BLaER1 (cell line): ENCODE data around the gene EIF1.
"Not testable (repeated sequence)": the region's sequence is repeated elsewhere in the genome, so short reads cannot be mapped to it uniquely, and the experiment has no call there.

Experiments used
- H3K27ac ChIP-seq: shearing (Covaris generic); formaldehyde crosslinking; 2 replicates; pipeline ENCODE4 v1.8.1; 2022
- H3K27me3 ChIP-seq: shearing (Covaris generic); formaldehyde crosslinking; 2 replicates; pipeline ENCODE4 v1.8.1; 2022
- H3K36me3 ChIP-seq: shearing (Covaris generic); formaldehyde crosslinking; 2 replicates; pipeline ENCODE4 v1.8.1; 2022
- H3K4me1 ChIP-seq: shearing (Covaris generic); formaldehyde crosslinking; 2 replicates; pipeline ENCODE4 v1.8.1; 2022
- H3K4me2 ChIP-seq: shearing (Covaris generic); formaldehyde crosslinking; 2 replicates; pipeline ENCODE4 v1.8.1; 2022
- H3K4me3 ChIP-seq: shearing (Covaris generic); formaldehyde crosslinking; 2 replicates; pipeline ENCODE4 v1.8.1; 2022
- H3K9ac ChIP-seq: shearing (Covaris generic); formaldehyde crosslinking; 2 replicates; pipeline ENCODE4 v1.8.1; 2022
- H3K9me3 ChIP-seq: shearing (Covaris generic); formaldehyde crosslinking; 2 replicates; pipeline ENCODE4 v1.8.1; 2022
- H4K20me1 ChIP-seq: shearing (Covaris generic); formaldehyde crosslinking; 2 replicates; pipeline ENCODE4 v1.8.1; 2022
- Cebpa-rat ChIP-seq: shearing (Covaris generic); IDR thresholded peaks from 2 replicates; pipeline ENCODE4 v1.8.1; 2022

The EIF1 gene

DNA sequence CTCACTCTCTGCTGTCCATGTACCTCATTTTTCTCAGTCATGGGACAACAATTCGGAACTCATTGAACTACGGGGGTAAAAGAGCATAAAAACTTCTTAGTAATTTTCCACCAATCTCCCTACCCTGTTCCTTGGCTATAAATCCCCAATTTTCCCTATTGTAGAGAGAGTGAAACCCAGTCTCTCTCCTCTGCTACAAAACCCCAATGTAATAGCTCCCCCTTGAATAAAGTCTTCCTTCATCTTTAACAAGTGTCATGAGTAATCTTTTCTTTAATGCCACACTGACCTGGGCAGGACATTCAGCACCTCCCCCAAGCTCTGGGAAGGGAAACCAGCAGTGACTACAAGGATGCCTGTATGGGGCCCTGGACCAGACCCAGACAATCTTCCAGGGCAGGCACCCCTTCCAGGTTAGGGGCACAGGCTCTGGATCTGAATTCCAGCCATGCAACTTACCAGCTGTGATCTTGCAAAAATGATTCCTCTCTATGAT is 10.2 kb upstream of the EIF1 start:
- Histone ChIP-seq H3K36me3 (no peaks in the 10 kb centered on the region), H3K27ac (peak overlapping the region; percentile 7; the same call in 1 of the 2 replicates)
- no peak for TF ChIP-seq Cebpa-rat

DNA sequence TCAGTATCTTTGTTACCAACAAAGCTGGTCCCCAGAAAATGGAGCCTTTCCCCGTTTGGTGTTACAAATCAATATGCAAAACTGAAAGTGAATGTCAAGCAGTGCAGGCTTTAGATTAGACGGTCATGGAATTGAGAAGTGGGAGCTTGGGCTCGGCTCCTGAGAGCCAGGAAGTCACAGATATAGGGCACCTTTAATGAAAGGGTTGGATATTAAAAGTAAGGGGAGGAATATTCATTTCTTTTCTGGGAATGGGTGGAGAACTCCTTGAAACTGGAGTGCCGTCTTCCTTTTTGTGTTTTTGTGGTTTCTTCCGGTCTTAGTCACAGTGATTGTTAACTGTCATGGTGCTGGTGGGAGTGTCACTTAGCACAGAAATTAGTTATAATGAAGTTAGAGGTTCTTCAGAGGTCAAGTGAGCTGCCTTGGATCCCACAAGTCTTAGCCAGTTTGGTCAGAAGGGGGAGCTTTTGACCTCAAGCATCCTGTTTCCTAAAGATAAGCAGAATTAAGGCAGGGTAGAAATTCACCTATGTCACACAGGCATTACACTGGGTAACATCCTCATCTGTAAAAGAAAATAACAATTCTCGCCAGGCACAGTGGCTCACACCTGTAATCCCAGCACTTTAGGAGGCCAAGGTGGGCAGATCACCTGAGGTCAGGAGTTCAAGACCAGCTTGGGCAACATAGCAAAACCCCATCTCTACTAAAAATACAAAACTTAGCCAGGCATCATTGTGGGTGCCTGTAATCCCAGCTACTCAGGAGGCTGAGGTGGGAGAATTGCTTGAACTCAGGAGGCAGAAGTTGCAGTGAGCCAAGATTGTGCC is 9.6 kb upstream of the EIF1 start:
- H3K9me3 ChIP-seq: peaks cover 18% of the 10 kb centered on the region
- peaks cover 27% of the 10 kb centered on the region for H3K4me1 ChIP-seq
- no peak overlapping the region for H3K9ac ChIP-seq
- no peak for TF ChIP-seq Cebpa-rat
- peaks cover 7% of the 10 kb centered on the region; the same call in 1 of the 2 replicates for H3K27me3 ChIP-seq
- H3K27ac ChIP-seq: peak overlapping the region; percentile 7; the same call in 1 of the 2 replicates
- H3K4me2 ChIP-seq: peak overlapping the region; percentile 48
- no peaks in the 10 kb centered on the region for H3K36me3 ChIP-seq
- no peaks in the 10 kb centered on the region for H4K20me1 ChIP-seq
- H3K4me3 ChIP-seq: no peak overlapping the region

More for the DNA sequence above, 10.2 kb upstream of the EIF1 start:
- no peak overlapping the region for H3K9ac ChIP-seq
- peaks cover 18% of the 10 kb centered on the region for H3K9me3 ChIP-seq
- peaks cover 7% of the 10 kb centered on the region; the same call in 1 of the 2 replicates for H3K27me3 ChIP-seq
- no peak overlapping the region for H3K4me3 ChIP-seq
- H3K4me2 ChIP-seq: peak overlapping the region; percentile 48
- H3K4me1 ChIP-seq: peaks cover 27% of the 10 kb centered on the region
- no peaks in the 10 kb centered on the region for H4K20me1 ChIP-seq

DNA sequence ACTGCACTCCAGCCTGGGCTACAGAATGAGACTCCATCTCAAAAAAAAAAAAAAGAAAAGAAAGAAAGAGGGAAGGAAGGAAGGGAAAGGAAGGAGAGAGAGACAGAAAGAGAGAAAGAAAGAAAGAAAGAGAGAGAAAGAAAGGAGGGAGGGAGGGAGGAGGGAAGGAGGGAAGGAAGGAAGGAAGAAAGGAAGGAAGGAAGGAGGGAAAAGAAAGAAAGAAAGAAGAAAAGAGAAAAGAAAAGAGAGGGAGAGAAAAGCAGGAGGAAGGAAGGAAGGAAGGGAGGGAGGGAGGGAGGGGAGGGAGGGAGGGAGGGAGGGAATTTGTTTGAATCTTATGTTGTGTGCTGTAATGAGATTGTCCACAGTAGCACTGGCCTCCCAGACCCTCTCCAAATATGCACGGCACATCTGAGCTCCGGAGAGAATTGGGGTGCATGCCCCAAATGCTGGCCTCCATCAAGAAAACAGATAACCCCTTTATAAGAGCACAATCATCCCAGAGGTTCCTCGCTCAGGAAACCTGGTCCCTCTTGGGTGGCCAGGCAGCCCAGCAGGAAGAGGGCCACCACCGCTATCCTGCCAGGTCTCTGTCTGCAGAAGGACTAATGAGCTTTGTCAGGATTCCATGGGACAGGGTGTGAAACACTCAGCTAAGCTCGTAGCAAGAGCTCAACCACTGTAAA is 8.8 kb upstream of the EIF1 start:
- TF ChIP-seq Cebpa-rat: no peak
- Histone ChIP-seq H3K27me3 (peaks cover 7% of the 10 kb centered on the region; the same call in 1 of the 2 replicates), H3K9ac (no peak overlapping the region), H3K4me2 (peak overlapping the region; percentile 48; the same call in 1 of the 2 replicates), H3K27ac (no peak overlapping the region), H3K9me3 (peaks cover 18% of the 10 kb centered on the region), H3K36me3 (no peaks in the 10 kb centered on the region), H3K4me1 (peaks cover 27% of the 10 kb centered on the region), H4K20me1 (no peaks in the 10 kb centered on the region), H3K4me3 (no peak overlapping the region)

GRCh38 chr17:41680426-41681040 is 8.2 kb upstream of the EIF1 start:
- H3K9me3 ChIP-seq: peaks cover 18% of the 10 kb centered on the region
- H3K27me3 ChIP-seq: peaks cover 7% of the 10 kb centered on the region; the same call in 1 of the 2 replicates
- no peak overlapping the region for H3K4me3 ChIP-seq
- H3K4me1 ChIP-seq: peaks cover 27% of the 10 kb centered on the region
- no peak overlapping the region for H3K9ac ChIP-seq
- TF ChIP-seq Cebpa-rat: no peak
- no peaks in the 10 kb centered on the region for H3K36me3 ChIP-seq
- no peak overlapping the region for H3K27ac ChIP-seq
- H4K20me1 ChIP-seq: no peaks in the 10 kb centered on the region
- no peak overlapping the region for H3K4me2 ChIP-seq

DNA sequence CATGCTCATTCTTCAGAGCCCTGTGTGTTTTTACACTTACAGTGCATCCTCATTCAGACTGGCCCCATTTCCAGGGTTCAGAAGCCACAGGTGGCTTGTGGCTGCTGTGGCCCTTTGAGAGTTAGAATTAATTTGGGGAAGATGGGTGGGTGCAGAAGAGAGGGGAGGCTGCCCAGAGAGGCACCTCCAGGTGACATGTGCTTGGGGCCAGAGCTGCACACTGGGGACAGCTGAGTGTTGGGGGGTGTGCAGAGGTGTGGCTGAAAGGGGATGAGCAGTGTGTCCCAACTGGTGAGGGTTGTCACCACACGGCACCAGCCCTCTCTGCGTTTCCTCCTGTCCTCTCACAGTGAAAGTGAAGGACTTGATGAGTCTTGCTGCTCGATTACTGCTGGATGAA is 6.9 kb upstream of the EIF1 start:
- Histone ChIP-seq H4K20me1 (no peaks in the 10 kb centered on the region), H3K9ac (no peak overlapping the region), H3K4me1 (peaks cover 17% of the 10 kb centered on the region), H3K9me3 (peaks cover 27% of the 10 kb centered on the region), H3K36me3 (no peaks in the 10 kb centered on the region), H3K27ac (no peak overlapping the region), H3K4me3 (no peak overlapping the region), H3K4me2 (no peak overlapping the region), H3K27me3 (no peaks in the 10 kb centered on the region)
- TF ChIP-seq Cebpa-rat: no peak

GRCh38 chr17:41682631-41683030 is 6.1 kb upstream of the EIF1 start:
- Histone ChIP-seq H3K9ac (no peak overlapping the region), H3K4me2 (no peak overlapping the region), H3K4me1 (peaks cover 21% of the 10 kb centered on the region), H3K9me3 (peaks cover 20% of the 10 kb centered on the region), H3K27ac (no peak overlapping the region), H3K36me3 (no peaks in the 10 kb centered on the region), H3K27me3 (no peaks in the 10 kb centered on the region), H3K4me3 (no peak overlapping the region), H4K20me1 (no peaks in the 10 kb centered on the region)
- TF ChIP-seq Cebpa-rat: no peak

- no peak for TF ChIP-seq Cebpa-rat
- no peak overlapping the region for H3K4me2 ChIP-seq
- H3K27me3 ChIP-seq: no peaks in the 10 kb centered on the region
- no peaks in the 10 kb centered on the region for H3K36me3 ChIP-seq
- H3K9me3 ChIP-seq: peaks cover 11% of the 10 kb centered on the region
- no peaks in the 10 kb centered on the region for H4K20me1 ChIP-seq
- H3K27ac ChIP-seq: no peak overlapping the region
- no peak overlapping the region for H3K4me3 ChIP-seq
- H3K9ac ChIP-seq: no peak overlapping the region
- H3K4me1 ChIP-seq: peaks cover 25% of the 10 kb centered on the region
Measured at GRCh38 chr17:41683441-41684007, 5.2 kb upstream of the EIF1 start.

DNA sequence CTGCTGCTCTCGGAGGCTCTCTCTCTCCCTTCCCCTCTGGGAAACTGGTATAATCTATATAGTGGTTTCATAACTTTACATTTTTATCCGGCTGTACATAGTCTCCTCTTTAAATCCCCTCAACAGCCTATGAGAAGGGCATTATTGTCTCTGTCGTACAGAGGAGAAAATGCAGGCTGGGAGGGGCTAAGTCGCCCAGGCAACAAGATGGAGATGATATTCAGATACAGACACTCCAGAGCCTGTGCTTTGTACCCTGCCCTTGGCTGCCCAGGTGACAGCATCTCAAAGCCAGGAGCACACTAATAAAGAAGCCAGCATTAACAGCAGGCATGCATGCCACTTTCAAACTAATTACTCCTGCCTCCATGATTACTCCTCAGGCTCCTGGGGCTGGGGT is 4.7 kb upstream of the EIF1 start:
- peaks cover 9% of the 10 kb centered on the region for H3K9me3 ChIP-seq
- no peaks in the 10 kb centered on the region for H3K36me3 ChIP-seq
- H4K20me1 ChIP-seq: peaks cover 3% of the 10 kb centered on the region; the same call in 1 of the 2 replicates
- no peak for TF ChIP-seq Cebpa-rat
- H3K4me3 ChIP-seq: no peak overlapping the region
- no peaks in the 10 kb centered on the region for H3K27me3 ChIP-seq
- no peak overlapping the region for H3K4me2 ChIP-seq
- no peak overlapping the region for H3K27ac ChIP-seq
- no peak overlapping the region for H3K9ac ChIP-seq
- peaks cover 20% of the 10 kb centered on the region for H3K4me1 ChIP-seq

DNA sequence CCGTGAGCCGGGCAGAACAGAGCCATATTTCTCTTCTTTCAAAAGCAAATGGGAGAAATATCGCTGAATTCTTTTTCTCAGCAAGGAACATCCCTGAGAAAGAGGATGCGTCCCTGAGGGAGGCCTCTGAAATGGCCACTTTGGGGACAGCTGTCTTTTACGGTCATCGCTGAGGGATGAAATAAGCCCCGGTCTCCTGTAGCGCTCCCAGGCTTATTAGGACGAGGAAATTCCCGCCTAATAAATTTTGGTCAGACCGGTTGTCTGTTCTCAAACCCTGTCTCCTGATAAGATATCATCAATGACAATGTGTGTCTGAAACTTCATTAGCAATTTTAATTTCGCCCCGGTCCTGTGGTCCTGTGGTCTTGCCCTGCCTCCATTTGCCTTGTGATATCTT is 2.9 kb upstream of the EIF1 start:
- not testable (repeated sequence) for H3K9ac ChIP-seq, H3K4me2 ChIP-seq

More for the DNA sequence above, 2.9 kb upstream of the EIF1 start:
- Histone ChIP-seq H3K4me1 (peaks cover 23% of the 10 kb centered on the region), H4K20me1 (peaks cover 19% of the 10 kb centered on the region), H3K36me3 (peaks cover 14% of the 10 kb centered on the region)
- not testable (repeated sequence) for H3K27ac ChIP-seq, H3K9me3 ChIP-seq, H3K4me3 ChIP-seq, H3K27me3 ChIP-seq
